NCI-H748 (cell line): ENCODE measurements around the gene ACVR1B.
A peak's percentile ranks its signal among the peaks of the same experiment; 100 is the strongest.
"Not testable (repeated sequence)": the region's sequence is repeated elsewhere in the genome, so short reads cannot be mapped to it uniquely, and the experiment has no call there.

Source experiments
- DNase-seq: peaks from one replicate; lab custom pipeline; 2025; ENCODE audit not compliant: unreplicated experiment; lab: John Stamatoyannopoulos, UW

The ACVR1B gene

GRCh38 chr12:51969643-51970042, 18.1 kb downstream of the ACVR1B start:
- DNase-seq, result no peak

- DNase-seq, result peak; percentile 10
These were observed 19.6 kb downstream of the ACVR1B start for GRCh38 chr12:51970904-51971646.

- no peak for DNase-seq
These were observed 20.4 kb downstream of the ACVR1B start for GRCh38 chr12:51971679-51972421.

- DNase-seq, result no peak
These were observed 20.9 kb downstream of the ACVR1B start for GRCh38 chr12:51972422-51972812.

GRCh38 chr12:51972849-51973273, 21.4 kb downstream of the ACVR1B start:
- DNase-seq, result no peak

- no peak for DNase-seq
These were observed 22.1 kb downstream of the ACVR1B start for GRCh38 chr12:51973560-51973959.

- DNase-seq, result no peak
These were observed 23.1 kb downstream of the ACVR1B start for GRCh38 chr12:51974646-51975045.

GRCh38 chr12:51975196-51975595, 23.7 kb downstream of the ACVR1B start:
- no peak for DNase-seq

- no peak for DNase-seq
These were observed 25.1 kb downstream of the ACVR1B start for GRCh38 chr12:51976376-51977160.

GRCh38 chr12:51977320-51977753, 25.8 kb downstream of the ACVR1B start:
- DNase-seq, result no peak

- DNase-seq, result not testable (repeated sequence)
These were observed 27.8 kb downstream of the ACVR1B start for GRCh38 chr12:51979306-51979705.

- DNase-seq, result peak; percentile 54
These were observed 28.7 kb downstream of the ACVR1B start for GRCh38 chr12:51980051-51980808.

- DNase-seq, result no peak
These were observed 29.3 kb downstream of the ACVR1B start for GRCh38 chr12:51980809-51981127.

GRCh38 chr12:51984657-51985056, 33.2 kb downstream of the ACVR1B start:
- DNase-seq, result no peak

- no peak for DNase-seq
These were observed 33.8 kb downstream of the ACVR1B start for GRCh38 chr12:51985154-51985835.

- no peak for DNase-seq
These were observed 35.3 kb downstream of the ACVR1B start for GRCh38 chr12:51986834-51987233.

GRCh38 chr12:51992246-51992645, 40.7 kb downstream of the ACVR1B start:
- DNase-seq, result no peak

- no peak for DNase-seq
These were observed 43.0 kb downstream of the ACVR1B start for GRCh38 chr12:51994539-51994820.

- DNase-seq, result no peak
These were observed 43.5 kb downstream of the ACVR1B start for GRCh38 chr12:51994959-51995358.

GRCh38 chr12:51997136-51997535, 45.6 kb downstream of the ACVR1B start:
- DNase-seq, result no peak
